Keratinocyte (primary cell): ENCODE data around the gene DENND10. TPM values are rescaled to one million over a fixed set of nuclear protein-coding genes. Genes with fewer than 3 reads are reported as not detected.

Experiments used
- DNase-seq: peaks from one replicate; pipeline ENCODE4 v3.0.0-alpha.2; 2011; ENCODE audit warnings: low read depth, missing footprints, low spot score
- FAIRE-seq: peaks from 2 replicates; lab custom pipeline; 2011; peaks lifted over from hg19 to GRCh38; lab: Jason Lieb, UNC
- H2AFZ ChIP-seq: 2 replicates; pipeline ENCODE4 v1.6.0; 2012; ENCODE audit warnings: low read length, control low read depth, inconsistent platforms; ENCODE audit not compliant: control insufficient read depth
- H3K27ac ChIP-seq: 2 replicates; pipeline ENCODE4 v1.5.1; 2011; ENCODE audit warnings: low read length; ENCODE audit not compliant: control insufficient read depth, insufficient read depth
- H3K27me3 ChIP-seq: 3 replicates; pipeline ENCODE4 v1.6.0; 2011; ENCODE audit warnings: low read length; ENCODE audit not compliant: control insufficient read depth, insufficient read depth; ENCODE audit errors: extremely low read depth
- H3K36me3 ChIP-seq, 2 experiments: 2 replicates in 1 of 2; 3 replicates in 1 of 2; pipeline ENCODE4 v1.5.1; 2011; ENCODE audit warnings: low read length in 2 of 2, mild to moderate bottlenecking in 1 of 2; ENCODE audit not compliant: control insufficient read depth in 2 of 2, insufficient read depth in 2 of 2; ENCODE audit errors: extremely low read depth in 1 of 2
- H3K4me1 ChIP-seq: 3 replicates; pipeline ENCODE4 v1.5.1; 2011; ENCODE audit warnings: low read length; ENCODE audit not compliant: control insufficient read depth, insufficient read depth; ENCODE audit errors: extremely low read depth
- H3K4me2 ChIP-seq: 3 replicates; pipeline ENCODE4 v1.6.0; 2011; ENCODE audit warnings: low read depth, low read length; ENCODE audit not compliant: control insufficient read depth, insufficient read depth; ENCODE audit errors: extremely low read depth
- H3K4me3 ChIP-seq, 3 experiments: fragments of 200-600 bp in 1 of 3; sonication (generic) in 1 of 3; 2 replicates in 2 of 3; 3 replicates in 1 of 3; pipeline ENCODE4 v1.5.1; 2011 to 2016; ENCODE audit warnings: low read length in 3 of 3, mild to moderate bottlenecking in 3 of 3, control low read depth in 2 of 3, inconsistent platforms in 1 of 3, low read depth in 1 of 3, mixed read lengths in 1 of 3, mixed run types in 1 of 3, moderate library complexity in 1 of 3; ENCODE audit not compliant: control insufficient read depth in 2 of 3, insufficient read depth in 2 of 3; ENCODE audit errors: extremely low read depth in 1 of 3
- H3K79me2 ChIP-seq: 2 replicates; pipeline ENCODE4 v1.6.0; 2012; ENCODE audit warnings: low read length; ENCODE audit not compliant: control insufficient read depth, insufficient read depth
- H3K9ac ChIP-seq: 3 replicates; pipeline ENCODE4 v1.6.0; 2011; ENCODE audit warnings: low read length; ENCODE audit not compliant: control insufficient read depth, insufficient read depth; ENCODE audit errors: extremely low read depth
- H3K9me1 ChIP-seq: 3 replicates; pipeline ENCODE4 v1.6.0; 2011; ENCODE audit warnings: low read length; ENCODE audit not compliant: control insufficient read depth, insufficient read depth; ENCODE audit errors: extremely low read depth
- H3K9me3 ChIP-seq: 2 replicates; pipeline ENCODE4 v1.5.1; 2012; ENCODE audit warnings: low read depth, low read length; ENCODE audit not compliant: control insufficient read depth
- H4K20me1 ChIP-seq: 3 replicates; pipeline ENCODE4 v1.6.0; 2011; ENCODE audit warnings: low read length; ENCODE audit not compliant: control insufficient read depth, insufficient read depth; ENCODE audit errors: extremely low read depth
- EZH2 ChIP-seq: IDR thresholded peaks from one replicate; pipeline ENCODE4 v1.6.1; 2012; ENCODE audit warnings: inconsistent platforms, mild to moderate bottlenecking, low read length, moderate library complexity
- dilution Hi-C: fragments of 300-500 bp; cut with MboI; formaldehyde crosslinking; loops from one replicate; pipeline ENCODE4 v1.7.0; 2020; ENCODE audit warnings: low sequenced_read_pairs; ENCODE audit not compliant: extremely low pct_ligation_motif_present
- polyA plus RNA-seq, 5 experiments: library from polyadenylated mRNA; depleted of rRNA in 3 of 5; stranded (reverse) in 3 of 5; stranded (forward) in 1 of 5; unstranded in 1 of 5; fragments of >200 nt; gene quantifications; 1 replicate in 1 of 5; 2 replicates in 3 of 5; 3 replicates in 1 of 5; pipeline versions ENCODE4 v1.2.1 to v1.2.3, GENCODE V29; 2011 to 2012; ENCODE audit warnings: missing spikeins in 2 of 5, low read depth in 1 of 5, low replicate concordance in 1 of 5
- TF ChIP-seq, protein P1 (sequence below), 3 experiments: IDR thresholded peaks in 1 of 3; conservative IDR thresholded peaks in 1 of 3; optimal IDR thresholded peaks in 1 of 3; 2 replicates in 2 of 3; 3 replicates in 1 of 3; pipeline versions ENCODE3 to v1.5.1; 2011; ENCODE audit warnings: low read length in 3 of 3, mild to moderate bottlenecking in 3 of 3, moderate library complexity in 2 of 3, control low read depth in 1 of 3, inconsistent platforms in 1 of 3; ENCODE audit not compliant: insufficient read depth in 2 of 3; ENCODE audit errors: extremely low read depth in 1 of 3

The DENND10 gene
- polyA plus RNA-seq, 1 donor (not counting 4 experiments of a cell fraction or from before 2014, with no cell fraction given): 76.5 TPM

DNA sequence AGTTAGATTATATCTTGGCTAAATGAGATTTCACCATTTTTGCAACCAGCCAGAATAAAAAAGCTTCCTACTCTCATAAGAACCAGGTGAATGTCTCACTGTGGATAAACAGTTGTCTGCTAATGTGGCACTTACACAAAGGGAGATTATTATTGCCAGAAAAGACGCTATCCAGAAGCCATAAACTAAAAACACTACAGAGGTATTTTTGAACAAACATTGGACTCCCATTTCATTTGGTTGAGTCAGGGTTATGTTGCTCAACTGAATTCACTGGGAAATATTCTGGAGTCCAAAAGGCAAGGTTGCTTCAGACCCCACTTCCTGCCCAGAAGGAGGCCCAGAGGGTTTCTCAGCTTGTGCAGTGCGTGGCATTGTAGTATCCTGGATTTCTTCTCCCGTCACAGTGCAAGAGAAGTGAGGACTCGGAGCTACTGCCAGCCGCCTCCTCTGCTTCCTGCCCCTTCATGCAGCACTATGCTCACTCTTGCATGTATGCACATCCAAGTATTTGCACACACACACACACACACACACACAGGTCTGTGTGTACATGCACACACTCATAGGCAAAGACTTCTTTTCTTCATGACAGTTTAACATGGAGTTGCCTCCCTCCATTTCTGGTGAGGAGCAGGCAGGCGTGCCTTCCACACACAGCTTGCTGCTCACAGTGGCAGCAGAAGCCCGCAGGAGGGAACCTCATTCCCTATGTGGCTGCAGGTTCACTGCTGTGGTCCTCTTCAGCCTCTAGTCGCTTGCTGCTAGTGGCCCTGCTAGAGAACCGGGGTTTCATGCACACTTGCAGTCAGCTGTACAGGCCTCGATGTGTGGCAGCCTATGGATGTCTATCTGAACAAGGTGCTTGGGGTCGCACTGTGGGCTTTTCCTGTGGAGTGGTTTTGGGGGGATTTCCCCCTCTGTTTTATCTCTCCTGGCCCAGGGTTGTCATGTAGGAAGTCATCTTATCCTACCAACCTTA, 10.1 kb downstream of the DENND10 start:
- DNase-seq (no peak), FAIRE-seq (no peak)
- Histone ChIP-seq H2AFZ (no peak overlapping the region), H3K79me2 (no peaks in the 10 kb centered on the region), H3K36me3 (peaks cover 14 to 17% of the 10 kb centered on the region in 2 experiments), H3K9me1 (no peaks in the 10 kb centered on the region), H3K4me3 (no peak overlapping the region), H3K9me3 (no peaks in the 10 kb centered on the region), H3K27me3 (no peaks in the 10 kb centered on the region), H4K20me1 (no peaks in the 10 kb centered on the region), H3K4me1 (no peaks in the 10 kb centered on the region), H3K4me2 (no peak overlapping the region), H3K27ac (no peak overlapping the region), H3K9ac (no peak overlapping the region)
- dilution Hi-C loops: no loop called here
- TF ChIP-seq EZH2: no peak
- TF ChIP-seq, protein P1, sequence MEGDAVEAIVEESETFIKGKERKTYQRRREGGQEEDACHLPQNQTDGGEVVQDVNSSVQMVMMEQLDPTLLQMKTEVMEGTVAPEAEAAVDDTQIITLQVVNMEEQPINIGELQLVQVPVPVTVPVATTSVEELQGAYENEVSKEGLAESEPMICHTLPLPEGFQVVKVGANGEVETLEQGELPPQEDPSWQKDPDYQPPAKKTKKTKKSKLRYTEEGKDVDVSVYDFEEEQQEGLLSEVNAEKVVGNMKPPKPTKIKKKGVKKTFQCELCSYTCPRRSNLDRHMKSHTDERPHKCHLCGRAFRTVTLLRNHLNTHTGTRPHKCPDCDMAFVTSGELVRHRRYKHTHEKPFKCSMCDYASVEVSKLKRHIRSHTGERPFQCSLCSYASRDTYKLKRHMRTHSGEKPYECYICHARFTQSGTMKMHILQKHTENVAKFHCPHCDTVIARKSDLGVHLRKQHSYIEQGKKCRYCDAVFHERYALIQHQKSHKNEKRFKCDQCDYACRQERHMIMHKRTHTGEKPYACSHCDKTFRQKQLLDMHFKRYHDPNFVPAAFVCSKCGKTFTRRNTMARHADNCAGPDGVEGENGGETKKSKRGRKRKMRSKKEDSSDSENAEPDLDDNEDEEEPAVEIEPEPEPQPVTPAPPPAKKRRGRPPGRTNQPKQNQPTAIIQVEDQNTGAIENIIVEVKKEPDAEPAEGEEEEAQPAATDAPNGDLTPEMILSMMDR (optimal IDR thresholded peaks at IDR 0.05 in 1 of 3, IDR thresholded peaks at IDR 0.05 in 1 of 3, conservative IDR thresholded peaks at IDR 0.05 in 1 of 3; ENCODE audit: extremely low read depth in 1 of 3, insufficient read depth in 2 of 3, low read length in 3 of 3): no peak

DNA sequence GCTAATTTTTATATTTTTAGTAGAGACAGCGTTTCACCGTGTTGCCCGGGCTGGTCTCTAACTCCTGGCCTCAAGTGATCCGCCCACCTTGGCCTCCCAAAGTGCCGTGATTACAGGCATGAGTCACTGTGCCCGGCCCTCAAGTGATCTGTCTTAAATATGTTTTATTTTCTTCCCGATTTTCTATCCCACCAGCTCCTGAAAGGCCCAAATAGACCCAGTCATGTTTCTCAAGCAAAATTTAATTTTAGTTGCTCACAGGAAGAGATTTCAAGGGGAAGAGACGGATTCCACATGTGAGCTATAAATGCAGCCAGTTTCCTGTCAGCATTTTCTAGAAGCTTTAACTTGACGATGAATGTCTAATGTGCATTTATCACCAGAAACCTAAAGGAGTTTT, 12.0 kb downstream of the DENND10 start:
- H3K79me2 ChIP-seq: no peaks in the 10 kb centered on the region
- no peaks in the 10 kb centered on the region for H3K27me3 ChIP-seq
- no peak overlapping the region for H3K9ac ChIP-seq
- H3K9me1 ChIP-seq: no peaks in the 10 kb centered on the region
- no peak overlapping the region for H2AFZ ChIP-seq
- H3K36me3 ChIP-seq: peaks cover 14 to 17% of the 10 kb centered on the region in 2 experiments
- H3K4me2 ChIP-seq: no peak overlapping the region
- DNase-seq (no peak), FAIRE-seq (no peak)
- no peak overlapping the region for H3K27ac ChIP-seq
- TF ChIP-seq, protein P1 (optimal IDR thresholded peaks at IDR 0.05 in 1 of 3, IDR thresholded peaks at IDR 0.05 in 1 of 3, conservative IDR thresholded peaks at IDR 0.05 in 1 of 3; ENCODE audit: extremely low read depth in 1 of 3, insufficient read depth in 2 of 3, low read length in 3 of 3): no peak
- no peak for TF ChIP-seq EZH2
- no peak overlapping the region for H3K4me3 ChIP-seq
- H4K20me1 ChIP-seq: no peaks in the 10 kb centered on the region
- dilution Hi-C loops: no loop called here
- no peaks in the 10 kb centered on the region for H3K9me3 ChIP-seq
- no peaks in the 10 kb centered on the region for H3K4me1 ChIP-seq
